ENCODE results near the gene ATP8A2.
"Not testable (repeated sequence)": the region's sequence is repeated elsewhere in the genome, so short reads cannot be mapped to it uniquely, and the experiment has no call there.

The ATP8A2 gene

GRCh38 chr13:26067601-26068000, 695.8 kb downstream of the ATP8A2 start:
- no peak for DNase-seq (ENCODE audit: low read depth)
- no peak overlapping the region for H3K4me3 ChIP-seq (ENCODE audit: low read depth, low read length)
- TF ChIP-seq, protein P1, sequence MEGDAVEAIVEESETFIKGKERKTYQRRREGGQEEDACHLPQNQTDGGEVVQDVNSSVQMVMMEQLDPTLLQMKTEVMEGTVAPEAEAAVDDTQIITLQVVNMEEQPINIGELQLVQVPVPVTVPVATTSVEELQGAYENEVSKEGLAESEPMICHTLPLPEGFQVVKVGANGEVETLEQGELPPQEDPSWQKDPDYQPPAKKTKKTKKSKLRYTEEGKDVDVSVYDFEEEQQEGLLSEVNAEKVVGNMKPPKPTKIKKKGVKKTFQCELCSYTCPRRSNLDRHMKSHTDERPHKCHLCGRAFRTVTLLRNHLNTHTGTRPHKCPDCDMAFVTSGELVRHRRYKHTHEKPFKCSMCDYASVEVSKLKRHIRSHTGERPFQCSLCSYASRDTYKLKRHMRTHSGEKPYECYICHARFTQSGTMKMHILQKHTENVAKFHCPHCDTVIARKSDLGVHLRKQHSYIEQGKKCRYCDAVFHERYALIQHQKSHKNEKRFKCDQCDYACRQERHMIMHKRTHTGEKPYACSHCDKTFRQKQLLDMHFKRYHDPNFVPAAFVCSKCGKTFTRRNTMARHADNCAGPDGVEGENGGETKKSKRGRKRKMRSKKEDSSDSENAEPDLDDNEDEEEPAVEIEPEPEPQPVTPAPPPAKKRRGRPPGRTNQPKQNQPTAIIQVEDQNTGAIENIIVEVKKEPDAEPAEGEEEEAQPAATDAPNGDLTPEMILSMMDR (conservative IDR thresholded peaks at IDR 0.05; ENCODE audit: low read depth, low read length) = no peak

DNA sequence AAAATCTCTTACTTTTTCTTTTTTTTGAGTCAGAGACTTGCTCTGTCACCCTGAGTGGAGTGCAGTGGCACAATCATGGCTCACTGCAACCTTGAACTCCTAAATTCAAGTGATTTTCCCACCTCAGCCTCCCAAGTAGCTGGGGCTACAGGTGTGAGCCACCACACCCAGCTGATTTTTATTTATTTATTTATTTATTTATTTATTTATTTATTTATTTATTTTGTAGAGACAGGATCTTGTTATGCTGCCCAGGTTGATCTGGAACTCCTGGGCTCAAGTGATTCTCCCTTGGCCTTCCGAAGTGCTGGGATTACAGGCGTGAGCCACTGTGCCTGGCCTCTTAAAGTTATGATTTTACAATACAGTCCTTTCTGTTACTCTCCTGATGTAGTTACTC, 696.6 kb downstream of the ATP8A2 start:
- not testable (repeated sequence) for DNase-seq (ENCODE audit: low read depth); H3K4me3 ChIP-seq (ENCODE audit: low read depth, low read length)

- not testable (repeated sequence) for DNase-seq (ENCODE audit: low read depth); H3K4me3 ChIP-seq (ENCODE audit: low read depth, low read length)
Measured at GRCh38 chr13:26069642-26070041, 697.9 kb downstream of the ATP8A2 start.

DNA sequence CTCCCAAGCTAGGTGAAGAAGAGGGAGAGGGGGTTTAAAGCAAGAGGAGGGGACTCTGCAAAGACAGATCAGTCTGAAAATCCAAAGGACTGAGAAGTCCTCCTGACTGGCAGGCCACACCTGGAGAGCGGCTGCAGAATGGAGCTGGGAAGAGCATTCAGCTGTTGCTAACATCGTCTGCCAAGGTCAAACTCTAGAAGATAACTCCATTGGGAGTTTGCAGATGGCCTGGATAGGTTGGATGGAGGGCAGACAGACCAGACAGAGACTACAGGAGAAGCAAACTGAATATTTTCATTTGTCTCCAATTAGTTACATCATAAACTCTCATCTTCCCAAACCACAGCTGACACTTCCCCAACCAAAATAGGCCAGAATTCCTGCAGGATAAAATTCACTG, 699.9 kb downstream of the ATP8A2 start:
- no peak for DNase-seq (ENCODE audit: low read depth)
- no peak overlapping the region for H3K4me3 ChIP-seq (ENCODE audit: low read depth, low read length)
- TF ChIP-seq, protein P1 (conservative IDR thresholded peaks at IDR 0.05; ENCODE audit: low read depth, low read length) = no peak

DNA sequence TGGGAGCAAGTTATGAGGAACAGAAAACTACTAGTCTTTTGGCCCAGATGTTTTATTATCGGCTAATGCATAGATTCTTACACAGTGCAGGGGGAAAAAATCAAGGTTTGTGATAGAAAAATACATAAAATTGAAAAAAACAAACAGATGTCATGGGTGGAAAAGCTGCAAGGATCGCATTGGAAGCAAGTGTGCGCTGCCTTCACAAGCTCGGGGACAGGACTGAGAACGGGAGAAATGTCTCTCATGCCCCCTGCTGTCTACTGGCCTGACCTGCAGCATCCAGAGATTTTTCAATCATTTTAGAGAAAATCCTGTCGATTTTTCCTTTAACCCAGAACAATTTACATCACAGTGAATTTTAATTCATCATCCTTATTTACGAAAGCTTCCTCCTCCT, 700.6 kb downstream of the ATP8A2 start:
- H3K4me3 ChIP-seq (ENCODE audit: low read depth, low read length) = not testable (repeated sequence)

DNA sequence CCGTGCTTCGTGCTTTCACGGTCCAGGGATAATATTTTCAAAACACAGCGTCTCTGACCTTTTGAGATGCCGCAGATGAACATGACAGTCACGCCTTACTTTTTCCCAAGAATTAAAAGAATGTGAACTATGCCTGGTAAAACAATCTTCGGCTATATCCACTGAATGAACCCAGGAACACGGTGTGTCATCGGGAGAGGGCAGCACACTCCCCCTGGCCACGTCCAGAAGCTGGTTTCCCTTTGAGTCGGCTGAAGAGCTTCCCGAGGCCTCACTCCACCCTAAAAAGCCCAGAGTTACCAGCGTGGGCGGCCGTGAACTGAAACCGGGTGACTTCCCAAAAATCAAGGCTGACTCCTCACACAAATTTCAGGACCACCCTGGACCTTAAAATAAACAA, 702.9 kb downstream of the ATP8A2 start:
- peak; percentile 41 for DNase-seq (ENCODE audit: low read depth)
- H3K4me3 ChIP-seq (ENCODE audit: low read depth, low read length) = peak overlapping the region; percentile 32
- TF ChIP-seq, protein P1 (conservative IDR thresholded peaks at IDR 0.05; ENCODE audit: low read depth, low read length) = peak; percentile 41

More for the DNA sequence above, 700.6 kb downstream of the ATP8A2 start:
- not testable (repeated sequence) for DNase-seq (ENCODE audit: low read depth)

Data from choroid plexus epithelial cell (primary cell).